ENCODE data around the gene MROH9. TPM values are rescaled to one million over a fixed set of nuclear protein-coding genes. Genes with fewer than 3 reads are reported as not detected.

Gene MROH9
- total RNA-seq, 4 donors from 2014 or later = not detected

DNA sequence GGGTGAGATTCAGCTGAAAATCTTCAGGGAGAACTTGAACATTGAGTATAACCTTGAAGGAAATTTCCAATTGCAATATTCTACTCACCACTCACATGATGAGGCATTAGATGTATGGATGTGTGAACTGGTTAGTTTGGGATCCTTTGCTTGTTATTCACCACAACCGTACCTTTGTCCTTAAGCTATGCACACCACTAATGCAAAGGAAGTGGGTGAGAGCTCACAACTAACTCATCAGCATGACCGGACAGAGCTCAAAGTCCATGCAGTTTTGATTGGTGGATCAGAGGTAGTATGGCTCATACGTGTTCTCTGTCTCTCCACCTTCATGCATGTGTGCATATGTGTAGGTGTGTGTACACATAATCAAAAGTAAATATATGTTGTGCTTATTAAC lies 43.5 kb upstream of the MROH9 start:
- TF ChIP-seq EP300 (IDR thresholded peaks at IDR 0.05) = no peak
- TF ChIP-seq POLR2A (IDR thresholded peaks at IDR 0.05) = no peak
- no peak for TF ChIP-seq POLR2AphosphoS5 (IDR thresholded peaks at IDR 0.05)
- TF ChIP-seq, protein P1, sequence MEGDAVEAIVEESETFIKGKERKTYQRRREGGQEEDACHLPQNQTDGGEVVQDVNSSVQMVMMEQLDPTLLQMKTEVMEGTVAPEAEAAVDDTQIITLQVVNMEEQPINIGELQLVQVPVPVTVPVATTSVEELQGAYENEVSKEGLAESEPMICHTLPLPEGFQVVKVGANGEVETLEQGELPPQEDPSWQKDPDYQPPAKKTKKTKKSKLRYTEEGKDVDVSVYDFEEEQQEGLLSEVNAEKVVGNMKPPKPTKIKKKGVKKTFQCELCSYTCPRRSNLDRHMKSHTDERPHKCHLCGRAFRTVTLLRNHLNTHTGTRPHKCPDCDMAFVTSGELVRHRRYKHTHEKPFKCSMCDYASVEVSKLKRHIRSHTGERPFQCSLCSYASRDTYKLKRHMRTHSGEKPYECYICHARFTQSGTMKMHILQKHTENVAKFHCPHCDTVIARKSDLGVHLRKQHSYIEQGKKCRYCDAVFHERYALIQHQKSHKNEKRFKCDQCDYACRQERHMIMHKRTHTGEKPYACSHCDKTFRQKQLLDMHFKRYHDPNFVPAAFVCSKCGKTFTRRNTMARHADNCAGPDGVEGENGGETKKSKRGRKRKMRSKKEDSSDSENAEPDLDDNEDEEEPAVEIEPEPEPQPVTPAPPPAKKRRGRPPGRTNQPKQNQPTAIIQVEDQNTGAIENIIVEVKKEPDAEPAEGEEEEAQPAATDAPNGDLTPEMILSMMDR (IDR thresholded peaks at IDR 0.05) = no peak
- no peaks in the 10 kb centered on the region for H3K36me3 ChIP-seq
- H3K4me1 ChIP-seq = no peaks in the 10 kb centered on the region
- no peaks in the 10 kb centered on the region for H3K27me3 ChIP-seq
- WGBS, 2 donors (ENCODE audit: low coverage in 1 of 2) = 90 to 100% methylated on average over 2 to 3 of the region's 3 CpGs
- H3K4me3 ChIP-seq = no peak overlapping the region
- H3K27ac ChIP-seq = no peak overlapping the region
- no peaks in the 10 kb centered on the region for H3K9me3 ChIP-seq
- ATAC-seq = no peak

DNA sequence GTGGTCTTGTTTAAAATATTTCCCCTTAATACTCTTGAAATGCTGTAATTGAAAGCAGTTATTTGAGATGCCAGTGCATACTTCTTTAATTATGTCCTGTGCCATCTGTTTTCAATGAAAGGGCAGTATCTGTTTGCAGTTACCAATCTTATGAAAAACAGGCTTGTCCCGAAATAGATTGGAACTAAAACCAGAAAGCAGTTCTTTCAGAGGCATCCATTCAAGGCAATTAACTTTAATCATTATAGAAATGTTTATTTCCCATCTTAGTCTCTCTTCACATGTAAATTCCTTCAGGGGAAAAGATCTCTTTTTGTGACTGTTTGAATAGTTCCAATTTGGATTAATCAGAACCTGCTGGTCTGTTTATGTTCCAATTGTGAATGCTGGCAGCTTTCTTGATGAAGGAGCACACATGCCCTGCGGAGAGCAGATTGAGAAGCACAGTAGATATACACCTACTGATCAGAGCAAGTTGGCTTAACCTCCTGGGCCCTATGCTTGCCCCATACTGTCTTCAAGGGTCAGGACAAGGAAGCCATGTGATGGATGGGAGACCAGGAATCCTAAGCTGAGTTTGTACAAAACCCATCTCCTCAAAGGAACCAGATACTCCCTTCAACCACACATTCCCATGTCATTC lies 41.6 kb upstream of the MROH9 start:
- H3K9me3 ChIP-seq = no peaks in the 10 kb centered on the region
- ATAC-seq = no peak
- no peak overlapping the region for H3K27ac ChIP-seq
- TF ChIP-seq EP300 (IDR thresholded peaks at IDR 0.05) = no peak
- TF ChIP-seq, protein P1 (IDR thresholded peaks at IDR 0.05) = no peak
- TF ChIP-seq POLR2A (IDR thresholded peaks at IDR 0.05) = no peak
- TF ChIP-seq POLR2AphosphoS5 (IDR thresholded peaks at IDR 0.05) = no peak
- no peaks in the 10 kb centered on the region for H3K27me3 ChIP-seq
- WGBS, 2 donors (ENCODE audit: low coverage in 1 of 2) = 6 to 31% methylated on average over 1 to 2 of the region's 2 CpGs
- no peak overlapping the region for H3K4me3 ChIP-seq
- no peaks in the 10 kb centered on the region for H3K36me3 ChIP-seq
- H3K4me1 ChIP-seq = no peaks in the 10 kb centered on the region

DNA sequence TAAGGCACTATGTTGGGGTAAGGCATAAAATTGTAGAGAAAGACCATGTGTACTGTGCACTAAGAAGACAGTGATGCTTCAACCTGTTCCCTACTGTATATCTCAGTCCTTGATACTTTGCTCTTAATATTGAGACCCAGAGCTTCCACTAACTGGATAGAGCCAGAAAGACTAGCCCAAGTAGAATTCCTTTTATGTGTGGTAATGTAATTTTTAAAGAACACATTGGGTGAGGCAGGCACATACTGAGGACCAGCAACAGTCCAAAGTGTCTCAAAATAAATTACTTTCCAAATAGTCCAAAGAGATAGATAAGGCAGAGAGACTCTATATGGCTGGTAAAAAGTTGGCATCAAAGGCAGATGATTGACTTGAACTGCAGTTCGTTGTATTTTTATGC lies 31.4 kb upstream of the MROH9 start:
- Histone ChIP-seq H3K4me1 (no peaks in the 10 kb centered on the region), H3K27ac (no peak overlapping the region), H3K36me3 (no peaks in the 10 kb centered on the region), H3K4me3 (no peak overlapping the region), H3K27me3 (no peaks in the 10 kb centered on the region), H3K9me3 (no peaks in the 10 kb centered on the region)
- 50 to 64% methylated on average over 1 of the region's 1 CpG for WGBS, 2 donors (ENCODE audit: low coverage in 1 of 2)
- TF ChIP-seq, protein P1 (IDR thresholded peaks at IDR 0.05) = no peak
- no peak for TF ChIP-seq POLR2A (IDR thresholded peaks at IDR 0.05)
- no peak for ATAC-seq

DNA sequence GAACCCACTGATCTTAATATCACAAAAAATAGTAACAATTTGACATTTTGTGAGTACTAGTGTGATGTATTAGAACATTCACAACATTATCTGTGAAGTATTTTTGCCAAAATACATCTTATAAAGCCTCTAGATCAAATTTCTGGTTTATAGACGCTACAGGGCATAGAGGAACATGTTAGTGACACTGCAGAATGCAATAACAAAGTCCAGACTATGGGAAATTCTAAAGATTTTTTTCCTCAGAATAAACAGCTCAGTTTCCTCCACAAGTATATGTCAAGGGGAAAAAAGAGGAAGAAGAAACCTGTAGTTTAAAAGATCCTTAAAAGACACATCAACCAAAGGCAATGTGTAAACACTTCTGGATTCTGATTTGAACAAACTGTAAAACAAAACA lies 26.4 kb upstream of the MROH9 start:
- no peak for ATAC-seq
- H3K4me1 ChIP-seq = peaks cover 0 to 18% (median 0%) of the 10 kb centered on the region in 3 donors
- WGBS, 2 donors (ENCODE audit: low coverage in 1 of 2) = 42 to 67% methylated on average over 1 of the region's 1 CpG
- no peaks in the 10 kb centered on the region for H3K9me3 ChIP-seq
- no peaks in the 10 kb centered on the region for H3K36me3 ChIP-seq
- H3K27ac ChIP-seq = no peak overlapping the region
- H3K4me3 ChIP-seq = no peak overlapping the region
- TF ChIP-seq EP300 (IDR thresholded peaks at IDR 0.05) = no peak
- TF ChIP-seq POLR2A (IDR thresholded peaks at IDR 0.05) = no peak
- TF ChIP-seq, protein P1 (IDR thresholded peaks at IDR 0.05) = no peak
- H3K27me3 ChIP-seq = no peaks in the 10 kb centered on the region

DNA sequence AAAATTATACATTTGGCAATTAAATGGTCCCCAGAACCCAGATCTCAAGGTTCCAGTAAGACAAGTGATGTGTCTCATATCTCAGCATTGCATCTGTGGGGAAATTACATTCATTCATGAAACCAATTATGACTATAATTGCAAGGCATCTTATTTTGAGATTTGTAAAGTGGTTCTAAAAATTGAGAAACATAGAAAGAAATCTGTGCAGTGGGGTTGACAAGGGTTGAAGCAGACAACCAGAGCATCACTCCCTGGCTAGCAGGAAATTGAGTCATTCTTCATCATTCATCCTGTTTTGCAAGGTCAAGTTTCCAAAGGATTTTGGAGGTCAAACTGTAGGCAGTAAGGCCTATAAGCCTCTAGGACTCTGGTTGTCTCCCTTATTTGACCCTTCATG lies 25.1 kb upstream of the MROH9 start:
- H3K4me3 ChIP-seq = no peak overlapping the region
- peak; percentile 53 for ATAC-seq
- no peaks in the 10 kb centered on the region for H3K36me3 ChIP-seq
- no peaks in the 10 kb centered on the region for H3K27me3 ChIP-seq
- H3K9me3 ChIP-seq = no peaks in the 10 kb centered on the region
- H3K27ac ChIP-seq = peak overlapping the region in 1 of 4 donors; percentile 2
- TF ChIP-seq POLR2AphosphoS5 (IDR thresholded peaks at IDR 0.05) = no peak
- TF ChIP-seq, protein P1 (IDR thresholded peaks at IDR 0.05) = no peak
- H3K4me1 ChIP-seq = peaks cover 0 to 18% (median 0%) of the 10 kb centered on the region in 3 donors

Data from gastroesophageal sphincter (tissue), 4 donors.